HepG2 (cell line): Measurements from ENCODE around the gene KIF17. TPM values are rescaled to one million over a fixed set of nuclear protein-coding genes. Genes with fewer than 3 reads are reported as not detected.

Experiments
- ATAC-seq: fragments of 200-7000 bp; cut with Tn5 transposase; 3 replicates; pipeline ENCODE4 v1.9.1; 2020; ENCODE audit warnings: mild to moderate bottlenecking, moderate library complexity
- BruUV-seq: library from RNA; stranded (reverse); fragments of 400-500 nt; replicated peaks from 2 replicates; lab custom pipeline; 2021; lab: Mats Ljungman, UMichigan
- CTCF ChIA-PET: fragments of 300-600 bp; formaldehyde crosslinking; extraction: SDS; loops from one replicate; lab custom pipeline; 2021; ENCODE audit warnings: low total read pairs, inconsistent platforms, low intra/inter-chr PET ratio; lab: Yijun Ruan, JAX
- POLR2A ChIA-PET: fragments of 350-600 bp; sonication (Branson Sonifier 250); formaldehyde crosslinking; loops from one replicate; lab custom pipeline; 2020; ENCODE audit warnings: antibody characterized with exemption, inconsistent platforms; lab: Yijun Ruan, JAX
- DNase-seq: peaks from one replicate; pipeline ENCODE4 v3.0.0-alpha.2; 2015; ENCODE audit warnings: low spot score
- FAIRE-seq: peaks from 3 replicates; lab custom pipeline; 2011; peaks lifted over from hg19 to GRCh38; lab: Jason Lieb, UNC
- H2AFZ ChIP-seq: one replicate; pipeline ENCODE4 v1.6.1; 2011; ENCODE audit warnings: low read length, inconsistent platforms
- H3K27ac ChIP-seq: fragments of 300-600 bp; 3 replicates; pipeline ENCODE4 v1.8.0; 2011; ENCODE audit warnings: mixed run types, mild to moderate bottlenecking, mixed read lengths, low read length, inconsistent platforms; ENCODE audit not compliant: insufficient read depth; ENCODE audit errors: extremely low read length
- H3K27me3 ChIP-seq, 2 experiments: fragments of 200-600 bp in 1 of 2; 2 replicates in 1 of 2; 3 replicates in 1 of 2; pipeline versions ENCODE4 v1.6.0 to v1.8.0; 2011; ENCODE audit warnings: low read length in 2 of 2, mild to moderate bottlenecking in 2 of 2, moderate library complexity in 2 of 2, inconsistent platforms in 1 of 2; ENCODE audit not compliant: insufficient read depth in 2 of 2, control insufficient read depth in 1 of 2
- H3K36me3 ChIP-seq, 2 experiments: fragments of 200-600 bp in 1 of 2; replicated peaks in 1 of 2; 2 replicates in 1 of 2; 3 replicates in 1 of 2; pipeline versions ENCODE4 v1.5.1 to v1.8.0; 2011; ENCODE audit warnings: low read length in 2 of 2, inconsistent platforms in 1 of 2; ENCODE audit not compliant: insufficient read depth in 2 of 2, control insufficient read depth in 1 of 2
- H3K4me1 ChIP-seq: 2 replicates; pipeline ENCODE4 v1.5.1; 2012; ENCODE audit warnings: low read length, inconsistent platforms; ENCODE audit not compliant: insufficient read depth
- H3K4me2 ChIP-seq: 2 replicates; pipeline ENCODE4 v1.6.0; 2011; ENCODE audit warnings: low read depth, low read length, inconsistent platforms
- H3K4me3 ChIP-seq, 3 experiments: fragments of 200-600 bp in 1 of 3; sonication (generic), shearing (Covaris generic) in 1 of 3; replicated peaks in 1 of 3; 2 replicates each; pipeline ENCODE4 v1.5.1; 2011 to 2016; ENCODE audit warnings: low read length in 3 of 3, inconsistent platforms in 2 of 3, low read depth in 2 of 3, mild to moderate bottlenecking in 2 of 3, control low read depth in 1 of 3, mixed read lengths in 1 of 3; ENCODE audit not compliant: insufficient read depth in 1 of 3
- H3K79me2 ChIP-seq: one replicate; pipeline ENCODE4 v1.6.1; 2011; ENCODE audit warnings: low read length, inconsistent platforms; ENCODE audit not compliant: insufficient read depth
- H3K9ac ChIP-seq: 2 replicates; pipeline ENCODE4 v1.6.0; 2011; ENCODE audit warnings: mild to moderate bottlenecking, low read depth, low read length, inconsistent platforms; ENCODE audit not compliant: insufficient read depth
- H3K9me3 ChIP-seq: 2 replicates; pipeline ENCODE4 v1.5.1; 2012; ENCODE audit warnings: mild to moderate bottlenecking, low read length
- H4K20me1 ChIP-seq: 2 replicates; pipeline ENCODE4 v1.6.0; 2011; ENCODE audit warnings: inconsistent platforms, mild to moderate bottlenecking, low read length, moderate library complexity; ENCODE audit not compliant: insufficient read depth
- CBFB ChIP-seq: sonication (generic); formaldehyde crosslinking; IDR thresholded peaks from 2 replicates; pipeline ENCODE4 v1.4.0; 2020; ENCODE audit warnings: missing genetic modification reagents
- RBM22 ChIP-seq: fragments of 200-400 bp; formaldehyde crosslinking; optimal IDR thresholded peaks from 2 replicates; pipeline ENCODE3; 2017; ENCODE audit warnings: mild to moderate bottlenecking, low read length, moderate library complexity
- ZNF121 ChIP-seq: sonication (generic); formaldehyde crosslinking; IDR thresholded peaks from 2 replicates; pipeline ENCODE4 v1.5.0; 2020; ENCODE audit warnings: mild to moderate bottlenecking, missing genetic modification reagents
- ZNF17 ChIP-seq: sonication (generic); formaldehyde crosslinking; IDR thresholded peaks from 2 replicates; pipeline ENCODE4 v1.5.0; 2020; ENCODE audit warnings: mild to moderate bottlenecking, missing genetic modification reagents
- WGBS: methylation state at CpG from one replicate; pipeline ENCODE4 v1.1.6; 2017; ENCODE audit warnings: low lambda C conversion rate; 5-methylcytosine and 5-hydroxymethylcytosine counted together
- in situ Hi-C: cut with HindIII; loops from 2 replicates; pipeline ENCODE4 v1.10.0; 2017; ENCODE audit warnings: low pct_unique_long_range_greater_than_20kb; ENCODE audit not compliant: extremely low pct_ligation_motif_present
- intact Hi-C: fragments of 100-400 bp; cut with micrococcal nuclease; formaldehyde crosslinking; loops from one replicate; pipeline ENCODE4 v1.10.0; 2022; ENCODE audit not compliant: unreplicated experiment
- polyA plus RNA-seq, 8 experiments: library from polyadenylated mRNA; depleted of rRNA in 3 of 8; stranded (reverse) in 7 of 8; unstranded in 1 of 8; fragments of >200 nt; fragmentation: Illumina TruSeq in 4 of 8; extraction: Trizol in 4 of 8; gene quantifications; 2 replicates each; pipeline versions ENCODE4 v1.2.1 to v1.2.3, GENCODE V29; 2011 to 2016; ENCODE audit warnings: low read depth in 4 of 8, missing spikeins in 1 of 8, mixed read lengths in 1 of 8; ENCODE audit not compliant: insufficient read depth in 1 of 8
- total RNA-seq, 5 experiments: library from RNA; depleted of rRNA; stranded (reverse); fragments of >200 nt; fragmentation: Illumina TruSeq; extraction: Trizol; gene quantifications; 2 replicates each; pipeline ENCODE4 v1.2.3, GENCODE V29; 2016; ENCODE audit warnings: low read depth in 1 of 5
- TF ChIP-seq, protein P1 (sequence below): sonication (generic); formaldehyde crosslinking; IDR thresholded peaks from 2 replicates; pipeline ENCODE4 v1.5.0; 2020; ENCODE audit warnings: mild to moderate bottlenecking, missing genetic modification reagents, borderline replicate concordance

The KIF17 gene
- total and polyA plus RNA-seq, 2 of the 13 experiments (the other 11 are each of a cell fraction or from before 2014, with no cell fraction given), result 0.24 to 0.44 TPM

DNA sequence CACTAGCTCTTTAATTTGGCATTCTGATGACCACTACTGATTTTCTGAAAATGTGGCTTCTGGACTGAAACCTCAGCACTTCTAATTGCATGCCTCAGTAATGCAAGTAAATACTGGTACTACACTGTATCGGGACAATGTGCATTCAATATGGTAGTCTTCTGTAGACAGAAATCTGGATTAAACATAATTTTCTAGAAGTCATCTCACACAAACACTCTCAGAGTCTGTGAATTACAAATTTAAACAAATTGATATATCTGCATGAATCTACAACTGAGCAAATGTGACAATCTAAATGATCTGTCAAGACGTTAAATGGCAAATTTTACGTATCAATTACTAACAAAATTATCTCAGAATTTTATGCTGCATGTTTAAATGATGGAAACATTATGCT, 45.6 kb upstream of the KIF17 start:
- DNase-seq, result no peak
- Histone ChIP-seq H3K27ac (no peak overlapping the region), H3K27me3 (no peaks in the 10 kb centered on the region), H3K9ac (no peak overlapping the region), H3K4me1 (no peaks in the 10 kb centered on the region), H2AFZ (no peak overlapping the region), H3K4me3 (no peak overlapping the region), H3K36me3 (peaks cover 13 to 88% of the 10 kb centered on the region in 2 experiments), H3K4me2 (no peak overlapping the region), H3K79me2 (no peaks in the 10 kb centered on the region), H4K20me1 (no peaks in the 10 kb centered on the region), H3K9me3 (no peaks in the 10 kb centered on the region)
- no peak for TF ChIP-seq CBFB (CRISPR knock-in tag)
- no peak for TF ChIP-seq RBM22
- TF ChIP-seq, protein P1, sequence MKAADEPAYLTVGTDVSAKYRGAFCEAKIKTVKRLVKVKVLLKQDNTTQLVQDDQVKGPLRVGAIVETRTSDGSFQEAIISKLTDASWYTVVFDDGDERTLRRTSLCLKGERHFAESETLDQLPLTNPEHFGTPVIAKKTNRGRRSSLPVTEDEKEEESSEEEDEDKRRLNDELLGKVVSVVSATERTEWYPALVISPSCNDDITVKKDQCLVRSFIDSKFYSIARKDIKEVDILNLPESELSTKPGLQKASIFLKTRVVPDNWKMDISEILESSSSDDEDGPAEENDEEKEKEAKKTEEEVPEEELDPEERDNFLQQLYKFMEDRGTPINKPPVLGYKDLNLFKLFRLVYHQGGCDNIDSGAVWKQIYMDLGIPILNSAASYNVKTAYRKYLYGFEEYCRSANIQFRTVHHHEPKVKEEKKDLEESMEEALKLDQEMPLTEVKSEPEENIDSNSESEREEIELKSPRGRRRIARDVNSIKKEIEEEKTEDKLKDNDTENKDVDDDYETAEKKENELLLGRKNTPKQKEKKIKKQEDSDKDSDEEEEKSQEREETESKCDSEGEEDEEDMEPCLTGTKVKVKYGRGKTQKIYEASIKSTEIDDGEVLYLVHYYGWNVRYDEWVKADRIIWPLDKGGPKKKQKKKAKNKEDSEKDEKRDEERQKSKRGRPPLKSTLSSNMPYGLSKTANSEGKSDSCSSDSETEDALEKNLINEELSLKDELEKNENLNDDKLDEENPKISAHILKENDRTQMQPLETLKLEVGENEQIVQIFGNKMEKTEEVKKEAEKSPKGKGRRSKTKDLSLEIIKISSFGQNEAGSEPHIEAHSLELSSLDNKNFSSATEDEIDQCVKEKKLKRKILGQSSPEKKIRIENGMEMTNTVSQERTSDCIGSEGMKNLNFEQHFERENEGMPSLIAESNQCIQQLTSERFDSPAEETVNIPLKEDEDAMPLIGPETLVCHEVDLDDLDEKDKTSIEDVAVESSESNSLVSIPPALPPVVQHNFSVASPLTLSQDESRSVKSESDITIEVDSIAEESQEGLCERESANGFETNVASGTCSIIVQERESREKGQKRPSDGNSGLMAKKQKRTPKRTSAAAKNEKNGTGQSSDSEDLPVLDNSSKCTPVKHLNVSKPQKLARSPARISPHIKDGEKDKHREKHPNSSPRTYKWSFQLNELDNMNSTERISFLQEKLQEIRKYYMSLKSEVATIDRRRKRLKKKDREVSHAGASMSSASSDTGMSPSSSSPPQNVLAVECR (CRISPR knock-in tag), result no peak
- 98% methylated on average over 3 of the region's 3 CpGs for WGBS
- no peak for ATAC-seq
- ChIA-PET POLR2A (no interaction called here), CTCF (no interaction called here)
- FAIRE-seq, result no peak
- intact Hi-C loops, result no loop called here
- no TSS peak for BruUV-seq
- in situ Hi-C loops, result no loop called here

GRCh38 chr1:20760322-20760721, 42.5 kb upstream of the KIF17 start:
- in situ Hi-C loops (no loop called here), intact Hi-C loops (no loop called here)
- Histone ChIP-seq H3K27ac (no peak overlapping the region), H3K36me3 (peaks cover 13 to 88% of the 10 kb centered on the region in 2 experiments), H3K4me1 (no peaks in the 10 kb centered on the region), H3K4me2 (no peak overlapping the region), H2AFZ (no peak overlapping the region), H3K79me2 (no peaks in the 10 kb centered on the region), H3K27me3 (no peaks in the 10 kb centered on the region), H3K9me3 (no peaks in the 10 kb centered on the region), H4K20me1 (no peaks in the 10 kb centered on the region), H3K9ac (no peak overlapping the region), H3K4me3 (no peak overlapping the region)
- TF ChIP-seq ZNF17 (CRISPR knock-in tag), result no peak
- TF ChIP-seq ZNF121, result 0 out of 2 replicates have a peak, but pooled peaks have one; percentile 19
- CTCF ChIA-PET, result no interaction called here
- 99% methylated on average over 6 of the region's 6 CpGs for WGBS
- BruUV-seq, result no TSS peak
- DNase-seq (no peak), FAIRE-seq (no peak), ATAC-seq (no peak)
- POLR2A ChIA-PET, result no interaction called here
